ENCODE measurements around the gene ZNF320.
"Not testable (repeated sequence)": the region's sequence is repeated elsewhere in the genome, so short reads cannot be mapped to it uniquely, and the experiment has no call there.

DNA sequence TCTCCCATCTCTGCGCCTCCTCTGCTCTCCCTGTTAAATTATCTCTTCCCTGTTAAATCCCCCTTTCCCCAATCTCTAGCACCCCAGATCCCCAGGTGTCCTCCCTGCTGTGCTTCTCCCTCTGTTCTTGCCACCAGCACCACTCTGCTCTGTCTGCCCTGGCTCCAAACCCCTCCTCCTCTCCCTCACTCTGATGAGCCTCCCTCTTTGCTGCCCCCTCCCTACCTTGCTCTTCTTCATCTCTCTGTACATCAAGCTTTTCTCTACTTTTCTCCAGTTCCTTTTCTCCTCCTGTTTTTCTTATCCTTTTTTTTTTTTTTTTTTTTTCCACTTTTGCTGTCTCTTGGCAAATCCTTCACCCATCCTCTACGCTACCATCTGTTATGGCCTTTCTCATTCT, 44.1 kb upstream of the ZNF320 start:
- TF ChIP-seq, protein P1, sequence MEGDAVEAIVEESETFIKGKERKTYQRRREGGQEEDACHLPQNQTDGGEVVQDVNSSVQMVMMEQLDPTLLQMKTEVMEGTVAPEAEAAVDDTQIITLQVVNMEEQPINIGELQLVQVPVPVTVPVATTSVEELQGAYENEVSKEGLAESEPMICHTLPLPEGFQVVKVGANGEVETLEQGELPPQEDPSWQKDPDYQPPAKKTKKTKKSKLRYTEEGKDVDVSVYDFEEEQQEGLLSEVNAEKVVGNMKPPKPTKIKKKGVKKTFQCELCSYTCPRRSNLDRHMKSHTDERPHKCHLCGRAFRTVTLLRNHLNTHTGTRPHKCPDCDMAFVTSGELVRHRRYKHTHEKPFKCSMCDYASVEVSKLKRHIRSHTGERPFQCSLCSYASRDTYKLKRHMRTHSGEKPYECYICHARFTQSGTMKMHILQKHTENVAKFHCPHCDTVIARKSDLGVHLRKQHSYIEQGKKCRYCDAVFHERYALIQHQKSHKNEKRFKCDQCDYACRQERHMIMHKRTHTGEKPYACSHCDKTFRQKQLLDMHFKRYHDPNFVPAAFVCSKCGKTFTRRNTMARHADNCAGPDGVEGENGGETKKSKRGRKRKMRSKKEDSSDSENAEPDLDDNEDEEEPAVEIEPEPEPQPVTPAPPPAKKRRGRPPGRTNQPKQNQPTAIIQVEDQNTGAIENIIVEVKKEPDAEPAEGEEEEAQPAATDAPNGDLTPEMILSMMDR (IDR thresholded peaks at IDR 0.05): not testable (repeated sequence)
- TF ChIP-seq POLR2A (IDR thresholded peaks at IDR 0.05): not testable (repeated sequence)
